ENCODE data around the gene PRKCH.
"Not testable (repeated sequence)": the region's sequence is repeated elsewhere in the genome, so short reads cannot be mapped to it uniquely, and the experiment has no call there.

Gene PRKCH

DNA sequence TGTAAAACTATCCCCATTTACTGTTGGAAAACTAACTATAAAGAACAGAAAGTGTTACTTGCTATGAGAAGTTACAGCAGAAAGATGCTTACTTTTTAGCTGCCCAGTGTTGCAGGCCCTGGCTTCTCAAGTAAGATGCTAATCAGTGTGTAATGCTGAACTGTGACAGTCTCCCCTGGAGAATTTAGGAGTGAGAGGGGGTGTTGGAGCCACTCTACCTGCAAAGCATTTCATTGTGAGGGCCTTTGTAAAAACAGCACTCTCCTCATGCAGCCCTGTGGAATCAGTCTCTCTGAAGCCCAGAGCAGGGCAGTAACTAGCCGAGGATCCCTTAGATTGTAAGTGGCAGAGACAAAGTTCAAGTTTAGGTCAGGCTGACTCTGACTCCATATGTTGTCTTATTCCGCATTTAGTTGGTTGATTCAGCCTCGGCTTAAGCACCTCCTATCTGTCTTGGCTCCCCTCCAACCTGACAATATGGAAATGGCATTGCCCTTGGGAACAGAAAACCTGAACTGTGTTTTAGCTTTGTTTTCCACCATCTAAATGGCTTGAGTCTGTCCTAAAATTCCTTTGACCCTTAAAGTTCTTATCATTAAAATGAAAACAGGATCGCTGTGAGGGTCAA, 141.3 kb downstream of the PRKCH start:
- no peak for DNase-seq

DNA sequence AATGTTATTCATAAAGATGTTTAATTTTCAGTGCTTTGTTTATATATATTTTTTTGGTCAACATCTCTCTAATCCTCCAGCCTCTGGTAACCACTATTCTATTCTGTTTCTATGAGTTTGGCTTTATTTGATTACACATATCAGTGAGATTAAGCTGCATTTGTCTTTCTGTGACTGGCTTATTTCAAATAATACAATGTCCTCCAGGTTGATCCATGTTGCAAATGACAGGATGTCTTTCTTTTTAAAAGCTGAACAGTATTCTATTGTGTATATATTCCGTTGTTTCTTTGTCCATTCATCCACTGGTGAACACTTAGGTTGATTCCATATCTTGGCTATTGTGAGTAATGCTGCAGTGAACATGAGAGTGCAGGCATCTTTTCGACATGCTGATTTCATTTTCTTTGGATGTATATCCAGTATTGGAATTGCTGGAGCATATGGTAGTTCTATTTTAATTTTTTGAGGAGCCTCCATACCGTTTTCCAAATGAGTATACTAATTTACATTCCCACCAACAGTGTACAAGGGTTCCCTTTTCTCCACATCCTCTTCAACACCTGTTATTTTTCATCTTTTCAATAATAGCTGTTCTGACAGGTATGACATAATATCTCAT, 142.4 kb downstream of the PRKCH start:
- no peak for DNase-seq

DNA sequence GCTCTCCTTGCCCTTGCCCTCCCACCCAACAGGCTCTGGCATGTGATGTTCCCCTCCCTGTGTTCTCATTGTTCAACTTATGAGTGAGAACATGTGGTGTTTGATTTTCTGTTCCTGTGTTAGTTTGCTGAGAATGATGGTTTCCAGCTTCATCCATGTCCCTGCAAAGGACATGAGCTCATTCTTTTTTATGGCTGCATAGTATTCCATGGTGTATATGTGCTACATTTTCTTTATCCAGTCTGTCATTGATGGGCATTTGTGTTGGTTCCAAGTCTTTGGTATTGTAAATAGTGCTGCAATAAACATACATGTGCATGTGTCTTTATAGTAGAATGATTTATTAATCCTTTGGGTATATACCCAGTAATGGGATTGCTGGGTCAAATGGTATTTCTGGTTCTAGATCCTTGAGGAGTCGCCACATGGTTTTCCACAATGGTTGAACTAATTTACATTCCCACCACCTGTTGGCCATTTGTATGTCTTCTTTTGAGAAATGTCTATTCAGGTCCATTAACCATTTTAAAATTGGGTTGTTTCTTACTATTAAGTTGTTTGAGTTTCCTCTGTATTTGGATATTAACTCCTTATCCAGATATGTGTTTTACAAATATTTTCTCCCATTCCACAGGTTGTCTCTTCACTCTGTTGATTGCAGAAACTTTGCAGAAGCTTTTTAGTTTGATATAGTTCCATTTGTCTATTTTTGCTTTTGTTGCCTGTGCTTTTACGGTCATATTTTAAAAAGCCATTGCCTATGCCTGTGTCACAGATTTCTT, 143.4 kb downstream of the PRKCH start:
- DNase-seq: not testable (repeated sequence)

DNA sequence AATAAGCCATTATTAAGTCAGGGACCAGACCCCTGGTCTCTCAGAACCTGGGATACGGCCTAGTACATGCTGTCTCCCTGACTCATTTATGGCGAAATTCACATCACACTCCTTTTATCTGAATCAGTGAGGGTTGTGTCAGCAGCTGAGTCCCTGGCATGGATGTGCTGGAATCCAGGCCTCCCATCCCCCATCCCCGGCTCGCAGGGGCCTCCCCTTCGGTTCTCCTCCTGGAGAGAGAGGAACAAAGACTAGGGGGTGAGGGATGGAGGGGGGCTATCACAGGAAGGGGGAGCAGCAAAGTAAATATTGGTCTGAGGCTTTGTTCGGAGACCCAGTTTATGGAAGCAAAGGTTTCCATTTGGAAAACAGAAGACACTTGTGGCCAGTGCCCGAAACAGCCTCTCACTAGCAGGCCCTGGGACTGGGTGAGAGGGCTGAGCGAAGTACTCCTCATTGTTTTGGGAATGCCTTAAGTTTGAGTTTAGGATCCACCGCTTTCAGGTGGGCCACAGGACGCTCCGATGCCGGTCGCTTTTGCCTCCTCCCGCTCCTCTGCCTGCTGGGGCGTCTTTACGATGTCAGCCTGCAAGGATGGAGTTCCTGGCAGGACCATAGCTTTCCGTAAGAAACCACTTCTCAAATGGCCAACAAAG, 145.0 kb downstream of the PRKCH start:
- DNase-seq: no peak

DNA sequence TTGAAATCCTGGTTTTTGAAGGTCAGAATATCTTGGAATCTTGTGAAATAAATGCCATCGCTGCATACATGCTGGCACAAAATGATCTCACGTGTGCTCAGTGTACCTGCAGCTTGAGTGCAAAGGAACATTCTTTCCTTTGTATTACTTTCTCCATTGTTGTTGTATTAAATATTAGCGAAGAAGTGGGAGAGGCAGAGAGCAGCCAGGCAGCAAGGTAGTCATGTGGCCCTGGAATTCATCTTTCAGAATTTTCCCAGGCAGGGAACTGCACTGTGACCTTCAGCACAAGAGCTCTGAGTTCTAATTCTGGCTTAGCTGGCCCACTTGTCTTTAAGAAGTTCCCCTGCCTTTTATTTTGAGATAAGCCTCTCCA, 145.5 kb downstream of the PRKCH start:
- DNase-seq: no peak

DNA sequence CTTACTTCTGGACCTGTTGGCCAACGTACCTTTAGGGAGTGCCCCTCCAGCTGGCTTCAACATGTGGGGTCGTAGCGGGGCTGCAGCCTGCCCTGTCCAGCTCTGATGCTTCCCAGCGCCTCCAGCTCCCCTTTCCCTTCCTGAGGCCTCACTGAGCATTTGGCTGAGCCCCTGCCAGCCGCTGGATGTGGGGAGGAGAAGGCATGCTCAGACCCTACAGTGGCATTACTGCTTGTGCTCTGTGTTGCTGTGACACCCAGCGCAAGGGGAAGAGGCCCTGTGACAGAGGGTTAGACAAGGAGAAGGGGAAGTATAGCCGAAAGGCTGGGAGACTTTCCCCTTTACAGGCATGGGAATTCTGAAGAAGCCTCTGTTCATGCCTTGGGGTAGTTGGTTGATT, 145.9 kb downstream of the PRKCH start:
- DNase-seq: no peak

DNA sequence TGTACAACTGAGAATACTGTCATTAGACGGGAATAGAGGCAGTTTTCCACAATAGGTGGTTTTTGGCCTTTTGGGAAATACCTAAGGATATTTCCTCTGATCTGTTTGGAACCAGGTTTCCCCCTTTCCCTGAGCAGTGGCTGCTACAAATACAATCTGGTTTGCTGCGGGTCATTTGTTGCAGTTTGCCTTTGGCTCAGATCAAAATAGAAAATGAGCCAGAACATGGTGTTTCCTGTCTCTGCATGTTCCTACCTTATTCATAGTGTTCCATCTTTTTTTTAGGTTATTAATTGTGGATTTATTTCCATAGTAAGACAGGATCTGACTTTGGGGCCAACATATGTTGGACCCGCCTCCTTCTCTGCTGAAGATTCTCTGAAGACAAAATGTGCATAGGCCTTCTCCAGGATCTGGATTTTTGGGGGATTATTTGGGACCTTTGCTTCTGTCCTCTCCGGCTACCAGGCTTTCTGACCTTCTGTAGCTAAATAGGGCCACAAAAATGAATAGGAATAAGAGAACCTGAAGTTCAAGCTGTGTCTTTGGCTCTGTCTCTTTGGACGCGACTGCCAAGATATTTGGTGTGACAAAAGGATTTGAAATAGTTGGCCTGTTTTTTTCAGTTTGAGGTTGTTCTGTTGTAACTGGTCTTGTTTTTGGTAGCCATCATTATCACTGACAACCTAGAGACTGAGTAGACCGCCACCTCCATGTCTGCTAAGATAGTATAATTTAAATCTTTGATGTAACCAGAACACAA, 146.9 kb downstream of the PRKCH start:
- no peak for DNase-seq

DNA sequence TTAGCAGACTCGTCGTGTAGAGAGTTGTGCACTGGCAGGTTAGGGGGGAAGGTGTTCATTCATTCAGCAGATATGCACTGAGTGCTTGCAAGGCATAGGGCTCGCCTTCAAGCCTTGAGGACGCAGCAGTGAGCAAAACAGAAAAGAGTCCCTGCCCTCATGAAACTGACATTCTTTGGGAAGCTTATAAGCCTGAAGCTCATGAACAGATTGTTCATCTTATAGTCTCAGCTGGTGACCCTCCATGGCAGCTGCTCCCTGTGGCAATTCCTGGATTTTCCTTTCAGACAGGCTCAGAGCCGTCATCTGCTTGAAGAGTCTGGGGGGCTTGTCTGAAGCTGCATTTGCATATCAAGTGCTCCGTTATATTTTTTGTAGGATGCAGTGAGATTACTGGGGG, 148.4 kb downstream of the PRKCH start:
- no peak for DNase-seq

DNA sequence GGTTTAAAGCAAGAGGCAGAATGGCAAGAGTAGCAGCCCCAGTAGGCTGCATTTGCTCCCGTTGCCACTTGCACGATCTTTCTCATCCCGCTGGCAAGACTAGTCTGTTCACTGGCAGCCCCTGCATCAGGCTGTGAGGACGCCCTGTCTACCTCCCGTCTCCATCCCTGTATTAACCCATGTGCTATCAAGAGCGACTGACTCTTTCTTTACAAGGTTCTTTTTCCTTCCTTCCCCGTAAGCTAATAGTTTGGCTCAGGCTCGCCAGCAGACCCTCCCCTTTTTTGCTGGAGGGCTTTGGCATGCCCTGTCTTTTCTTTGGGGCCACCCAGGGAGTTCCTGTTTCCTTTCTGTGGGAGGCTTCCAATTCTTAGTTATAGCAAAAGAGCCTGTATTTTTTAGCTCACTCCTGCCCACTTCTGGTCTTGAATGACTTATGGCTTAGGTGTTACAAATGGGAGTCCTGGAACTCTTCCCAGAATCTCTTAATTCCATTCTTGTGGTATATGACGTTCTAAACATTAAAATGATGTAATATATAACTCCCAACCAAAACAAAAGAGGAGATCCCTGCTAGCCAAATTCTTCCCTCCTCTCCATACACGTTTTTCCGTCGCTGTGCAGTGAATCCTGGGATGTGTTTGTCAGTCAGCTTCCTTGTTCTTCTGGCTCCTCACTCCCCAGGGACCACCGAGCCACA, 149.0 kb downstream of the PRKCH start:
- no peak for DNase-seq

DNA sequence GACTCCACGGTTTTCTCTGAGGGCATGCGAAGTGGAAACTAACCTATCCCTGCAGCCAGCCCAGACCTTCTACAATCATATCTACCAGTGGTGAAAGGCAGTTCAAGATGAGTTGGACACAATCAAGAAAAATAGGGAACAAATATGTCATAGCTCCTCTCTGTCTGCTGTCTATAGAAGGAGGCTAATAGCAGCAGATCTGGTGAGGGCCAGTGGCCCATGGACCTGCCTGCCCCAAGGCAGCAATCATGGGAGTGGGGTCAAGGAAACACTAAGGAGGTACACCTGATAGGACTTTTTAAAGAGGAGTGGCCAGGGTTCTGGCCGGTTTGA, 149.5 kb downstream of the PRKCH start:
- no peak for DNase-seq

DNA sequence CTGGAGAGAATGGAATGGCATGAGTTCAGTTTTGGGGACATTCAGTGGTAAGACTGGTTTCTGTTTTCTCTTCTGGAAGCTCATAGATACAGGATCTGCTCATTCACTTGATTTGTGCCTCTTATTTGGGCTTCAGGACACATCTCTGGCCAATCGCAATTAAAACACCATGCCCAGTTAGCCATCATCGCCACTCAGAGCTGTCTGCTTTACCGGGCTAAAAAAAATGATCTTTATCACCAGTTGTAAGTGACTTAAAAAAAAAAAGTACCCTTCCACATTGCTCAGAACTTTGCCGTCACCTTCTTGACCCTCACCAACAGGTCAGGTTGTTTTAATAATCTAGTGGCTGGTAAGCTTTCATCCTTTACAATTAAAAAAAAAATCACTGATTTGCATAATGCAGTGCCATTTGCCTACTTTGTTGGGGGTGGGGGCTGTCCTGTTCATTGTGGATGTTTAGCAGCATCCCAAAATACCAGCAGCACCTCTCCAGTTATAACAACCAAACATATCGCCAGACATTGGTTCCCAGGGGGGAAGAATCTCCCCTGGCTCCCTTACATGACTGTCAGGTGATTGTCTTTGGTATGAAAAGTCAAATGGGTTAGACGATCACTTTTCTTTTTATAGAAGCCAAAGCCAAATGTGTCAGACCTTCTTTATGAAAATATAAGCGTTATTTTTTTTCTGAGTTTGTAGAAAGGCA, 150.1 kb downstream of the PRKCH start:
- no peak for DNase-seq

DNA sequence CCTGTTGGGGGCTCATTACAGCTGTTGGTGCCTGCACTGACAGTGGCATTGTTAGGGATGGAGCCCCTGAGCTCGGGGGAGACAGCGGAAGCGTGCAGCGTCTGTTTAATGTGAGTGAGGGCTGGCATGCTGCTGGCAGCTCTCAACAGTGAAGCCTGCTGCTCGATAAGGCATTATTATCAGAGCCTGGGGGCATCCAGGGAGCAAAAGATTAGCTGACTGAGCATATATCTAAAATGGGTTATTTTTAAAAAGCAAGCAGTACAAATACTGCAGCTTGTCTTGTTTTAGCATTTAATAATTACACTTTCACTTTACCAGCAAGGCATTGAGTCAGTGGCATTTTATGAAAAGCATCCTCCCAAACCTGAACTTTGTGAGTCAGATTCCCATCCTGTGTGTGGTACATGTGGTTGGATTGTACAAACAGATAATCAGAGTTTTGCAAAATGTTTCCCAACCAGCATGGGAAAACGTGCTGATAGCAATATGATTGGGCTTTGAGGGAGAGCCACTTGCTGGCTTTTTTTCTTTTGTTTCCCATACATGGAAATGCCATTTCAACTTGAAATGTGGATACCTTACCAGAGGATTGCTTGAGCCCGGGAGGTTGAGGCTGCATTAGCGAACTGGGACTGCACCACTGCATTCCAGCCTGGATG, 150.8 kb downstream of the PRKCH start:
- no peak for DNase-seq

DNA sequence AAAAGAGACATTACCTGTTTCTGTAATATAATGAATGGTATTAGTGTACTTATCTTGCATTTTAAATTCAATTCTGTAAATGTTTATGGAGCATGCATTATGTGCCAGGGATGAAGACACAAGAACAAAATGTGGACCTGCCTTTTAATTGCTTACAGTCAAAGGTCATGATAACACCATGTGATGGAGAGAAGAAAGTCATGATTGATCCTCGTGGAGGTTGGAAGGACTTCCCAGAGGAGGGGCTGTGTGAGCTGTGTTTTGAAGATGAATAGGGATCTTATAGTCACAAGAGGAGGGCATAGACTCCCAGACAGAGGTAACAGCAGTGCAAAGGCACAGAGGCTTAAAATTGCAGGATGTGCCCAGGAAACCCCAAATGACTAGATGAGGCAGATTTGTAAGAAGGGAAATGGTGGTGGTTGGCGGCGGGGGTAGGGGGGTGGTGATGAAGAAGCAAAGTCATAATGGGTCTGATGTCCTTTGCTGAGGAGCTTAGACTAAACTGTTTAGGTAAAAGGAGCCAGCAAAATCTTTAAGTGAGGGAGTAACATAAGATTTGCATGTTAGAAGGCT, 151.5 kb downstream of the PRKCH start:
- peak; percentile 7 for DNase-seq

DNA sequence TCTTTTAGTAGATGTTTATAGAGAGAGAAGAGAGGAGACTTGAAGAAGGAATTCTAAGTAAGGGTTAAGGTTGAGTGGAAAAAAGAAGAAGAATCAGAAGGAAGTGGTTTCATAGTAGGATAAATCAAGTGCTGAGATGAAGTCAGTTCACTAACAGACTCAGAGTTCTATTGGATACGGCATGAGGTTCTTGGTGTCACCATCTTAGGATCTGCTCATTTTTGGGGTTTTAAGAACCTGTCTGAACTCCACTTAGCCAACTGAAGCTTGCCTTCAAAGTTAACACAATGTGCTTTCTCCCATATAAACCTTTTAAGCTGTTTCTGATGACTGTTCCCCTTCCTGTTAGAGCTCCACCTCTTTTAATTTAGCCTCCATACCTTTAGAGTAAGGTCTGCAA, 152.6 kb downstream of the PRKCH start:
- no peak for DNase-seq

DNA sequence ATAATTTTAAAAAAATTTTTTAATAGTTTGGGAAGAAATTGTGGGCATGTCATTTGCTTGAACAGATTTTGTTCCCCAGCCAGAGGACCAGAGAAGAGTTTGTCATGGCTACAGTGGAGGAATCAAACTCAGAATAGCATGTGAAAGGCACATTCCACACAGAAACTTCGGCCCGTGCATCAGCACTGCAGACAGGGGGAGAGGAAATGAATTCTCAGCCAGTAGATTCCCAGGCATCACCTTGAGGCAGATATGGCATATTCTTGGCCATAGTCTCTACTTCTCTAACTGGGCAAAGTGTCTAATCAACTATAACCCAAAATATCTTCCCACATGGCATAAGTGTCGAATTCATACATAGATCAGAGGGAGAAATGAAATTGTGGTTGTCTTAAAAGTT, 153.3 kb downstream of the PRKCH start:
- DNase-seq: no peak

DNA sequence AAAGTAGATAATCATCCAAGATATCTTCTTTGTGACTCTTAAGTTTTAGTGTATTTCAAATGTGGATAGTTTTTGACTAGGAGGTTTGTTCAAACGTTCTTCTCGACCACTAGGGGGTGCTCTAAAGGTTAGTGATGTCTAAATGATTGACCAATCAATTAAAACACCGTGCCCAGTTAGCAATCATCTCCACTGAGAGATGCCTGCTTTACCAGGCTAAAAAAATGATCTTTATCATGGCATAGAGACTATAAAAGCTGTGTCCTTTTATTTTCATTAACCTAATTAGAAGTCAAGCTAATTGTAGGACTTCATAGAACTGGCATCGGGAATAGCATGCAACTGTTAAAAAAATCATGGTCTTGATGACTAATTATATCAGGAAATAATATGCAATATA, 153.9 kb downstream of the PRKCH start:
- no peak for DNase-seq

DNA sequence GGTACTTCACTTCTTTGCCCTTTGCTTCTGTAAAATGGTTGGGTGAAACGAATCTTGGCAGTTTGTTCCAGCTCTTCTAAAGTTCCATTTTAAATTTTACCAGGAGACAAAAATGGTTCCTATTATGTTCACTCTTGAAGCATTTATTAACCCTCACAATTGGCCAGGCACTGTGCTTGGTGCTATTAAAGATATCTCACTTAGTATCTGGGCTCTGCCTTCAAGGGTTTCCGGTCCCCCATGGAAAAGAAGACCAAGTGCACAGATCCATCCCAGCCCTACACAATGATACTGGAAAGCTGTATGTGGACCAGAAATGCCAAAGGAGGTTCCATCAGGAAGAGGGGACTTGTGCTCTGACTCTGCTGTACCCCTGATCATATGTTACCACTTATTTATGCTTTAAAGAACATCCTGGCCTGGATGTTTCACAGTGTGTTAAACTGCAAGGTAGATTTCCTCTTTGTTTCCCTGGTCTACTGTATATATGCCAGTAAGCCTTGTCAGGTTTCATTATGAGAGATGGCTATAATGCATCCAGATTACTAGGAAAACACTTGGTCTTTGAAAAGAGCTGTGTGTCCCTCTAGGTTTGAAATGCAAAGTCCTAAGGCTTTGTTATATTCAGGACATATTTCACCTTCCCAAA, 154.8 kb downstream of the PRKCH start:
- DNase-seq: no peak

DNA sequence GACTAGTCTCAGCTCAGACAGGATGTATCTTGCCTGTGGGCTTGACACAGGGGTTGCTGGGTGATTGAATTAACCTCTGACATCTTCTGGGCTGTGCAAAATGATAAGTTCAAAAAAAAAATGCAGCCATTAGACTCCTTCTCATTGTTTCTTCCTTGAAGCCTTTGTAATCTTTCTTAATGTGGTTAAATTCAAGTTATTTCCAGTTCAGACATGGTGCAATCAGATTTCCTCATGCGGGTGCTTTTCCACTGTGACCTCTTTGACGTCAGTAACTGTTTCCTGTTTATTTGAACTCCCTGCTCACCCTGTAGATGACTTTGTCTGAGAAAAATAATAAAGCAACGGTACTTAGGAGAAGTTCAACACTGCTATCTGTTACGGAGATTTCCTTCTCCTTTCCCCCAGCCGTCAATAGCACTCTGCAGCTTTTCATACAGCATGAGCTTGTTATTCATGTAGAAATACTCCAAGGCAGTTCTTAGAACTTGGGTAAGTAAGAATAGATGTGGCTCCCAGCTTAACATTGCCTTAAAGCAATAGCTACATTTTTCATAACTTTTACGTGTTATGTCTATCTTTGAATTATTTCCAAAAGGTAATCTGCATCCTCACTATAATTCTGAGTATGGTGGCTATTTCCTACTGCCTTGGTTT, 155.5 kb downstream of the PRKCH start:
- DNase-seq: peak; percentile 70

DNA sequence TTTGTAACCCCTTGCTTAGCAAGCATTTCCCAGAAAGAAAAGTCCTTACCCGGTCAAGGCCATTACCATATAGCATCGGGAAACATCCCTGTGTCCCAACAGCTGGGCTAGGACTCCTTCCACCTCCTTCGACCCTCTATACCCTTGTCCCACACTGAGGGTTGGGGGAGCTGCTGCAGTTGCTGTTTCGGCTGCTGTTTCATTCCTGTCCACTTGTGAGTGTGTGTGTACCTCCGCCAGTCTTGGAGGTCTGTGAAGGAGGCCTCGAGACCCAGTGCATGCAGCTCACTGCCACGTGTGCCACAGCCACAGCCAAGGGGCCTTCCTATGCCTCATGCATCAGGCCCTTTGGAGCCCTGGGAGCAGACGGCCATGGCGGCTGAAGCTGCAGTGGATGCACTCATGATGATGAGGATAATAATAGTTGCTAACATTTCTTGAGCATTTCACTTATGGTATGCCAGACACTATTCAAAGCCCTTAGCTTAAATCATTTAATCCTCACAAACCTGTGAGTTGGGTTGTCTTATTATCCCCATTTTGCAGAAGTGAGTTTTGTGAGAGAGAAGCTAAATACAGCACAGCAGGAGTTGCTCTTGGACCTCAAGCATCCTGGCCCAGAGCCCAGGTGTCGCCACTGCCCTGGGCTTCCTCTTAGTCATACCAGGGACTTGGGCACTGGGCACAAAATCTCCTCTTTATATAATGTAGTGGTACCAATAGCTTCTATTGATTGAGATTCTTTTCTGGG, 156.5 kb downstream of the PRKCH start:
- no peak for DNase-seq
